Peyer's patch (tissue), 4 donors: Measurements from ENCODE around the gene MLXIP.

Experiments
- POLR2A ChIP-seq, 2 donors: fragments of 450-650 bp; IDR thresholded peaks; one replicate each; pipeline ENCODE4 v1.5.1; 2017; ENCODE audit warnings: antibody characterized with exemption in 2 of 2, mild to moderate bottlenecking in 2 of 2, moderate library complexity in 2 of 2
- TF ChIP-seq, protein P1 (sequence below), 6 experiments: fragments of 450-650 bp in 4 of 6; fragments of 200-600 bp in 2 of 6; sonication (generic) in 1 of 6; IDR thresholded peaks; one replicate each; pipeline ENCODE4 v1.5.1; 2017 to 2019; ENCODE audit warnings: antibody characterized with exemption in 6 of 6, mild to moderate bottlenecking in 3 of 6, moderate library complexity in 1 of 6

- TF ChIP-seq, protein P1, sequence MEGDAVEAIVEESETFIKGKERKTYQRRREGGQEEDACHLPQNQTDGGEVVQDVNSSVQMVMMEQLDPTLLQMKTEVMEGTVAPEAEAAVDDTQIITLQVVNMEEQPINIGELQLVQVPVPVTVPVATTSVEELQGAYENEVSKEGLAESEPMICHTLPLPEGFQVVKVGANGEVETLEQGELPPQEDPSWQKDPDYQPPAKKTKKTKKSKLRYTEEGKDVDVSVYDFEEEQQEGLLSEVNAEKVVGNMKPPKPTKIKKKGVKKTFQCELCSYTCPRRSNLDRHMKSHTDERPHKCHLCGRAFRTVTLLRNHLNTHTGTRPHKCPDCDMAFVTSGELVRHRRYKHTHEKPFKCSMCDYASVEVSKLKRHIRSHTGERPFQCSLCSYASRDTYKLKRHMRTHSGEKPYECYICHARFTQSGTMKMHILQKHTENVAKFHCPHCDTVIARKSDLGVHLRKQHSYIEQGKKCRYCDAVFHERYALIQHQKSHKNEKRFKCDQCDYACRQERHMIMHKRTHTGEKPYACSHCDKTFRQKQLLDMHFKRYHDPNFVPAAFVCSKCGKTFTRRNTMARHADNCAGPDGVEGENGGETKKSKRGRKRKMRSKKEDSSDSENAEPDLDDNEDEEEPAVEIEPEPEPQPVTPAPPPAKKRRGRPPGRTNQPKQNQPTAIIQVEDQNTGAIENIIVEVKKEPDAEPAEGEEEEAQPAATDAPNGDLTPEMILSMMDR (IDR thresholded peaks at IDR 0.05), result no peak
- TF ChIP-seq POLR2A (IDR thresholded peaks at IDR 0.05), result no peak
Observed at GRCh38 chr12:122042910-122043309, 35.6 kb upstream of the MLXIP start.
